ENCODE data around the gene CFAP97D2. TPM values are rescaled to one million over a fixed set of nuclear protein-coding genes. Genes with fewer than 3 reads are reported as not detected.
"Not testable (repeated sequence)": the region's sequence is repeated elsewhere in the genome, so short reads cannot be mapped to it uniquely, and the experiment has no call there.

Gene CFAP97D2
- total RNA-seq, 4 donors from 2014 or later = not detected

- H3K4me3 ChIP-seq = peak overlapping the region; percentile 71 to 97 (median 96)
- no peaks in the 10 kb centered on the region for H3K36me3 ChIP-seq
- H3K27ac ChIP-seq = peak overlapping the region; percentile 61 to 88 (median 86)
- no peak for DNase-seq (ENCODE audit: low spot score in 2 of 2)
- no peaks in the 10 kb centered on the region for H3K9me3 ChIP-seq
- TF ChIP-seq EP300 (IDR thresholded peaks at IDR 0.05) (no peak), CTCF (IDR thresholded peaks at IDR 0.05) (no peak), POLR2A (IDR thresholded peaks at IDR 0.05) (no peak)
- H3K27me3 ChIP-seq = no peaks in the 10 kb centered on the region
- WGBS, 2 donors = 0% methylated on average over 24 to 88 of the region's 95 CpGs
- H3K4me1 ChIP-seq = peaks cover 0 to 46% (median 37%) of the 10 kb centered on the region in 4 donors
These were observed 47.3 kb upstream of the CFAP97D2 start for GRCh38 chr13:114131583-114132418.

- peak; percentile 54 to 62 for DNase-seq (ENCODE audit: low spot score in 2 of 2)
- 0% methylated on average over 2 to 55 of the region's 81 CpGs for WGBS, 2 donors
These were observed 46.5 kb upstream of the CFAP97D2 start, which contains the start of gene RASA3 for GRCh38 chr13:114132419-114133121. RASA3 (minus strand) TSS chr13:114132623; CDS start chr13:114132489, 134 bp downstream.

GRCh38 chr13:114133126-114133525 lies 45.9 kb upstream of the CFAP97D2 start:
- H3K4me1 ChIP-seq = peaks cover 0 to 33% (median 27%) of the 10 kb centered on the region in 4 donors
- WGBS, 2 donors = no CpG with 5 or more reads among the region's 9 CpGs
- peak overlapping the region in 1 of 4 donors; percentile 86 for H3K27ac ChIP-seq
- DNase-seq (ENCODE audit: low spot score in 2 of 2); H3K36me3 ChIP-seq; H3K27me3 ChIP-seq; H3K9me3 ChIP-seq: not testable (repeated sequence)
- H3K4me3 ChIP-seq = peak overlapping the region in 1 of 4 donors; percentile 95

More at GRCh38 chr13:114132419-114133121, 46.5 kb upstream of the CFAP97D2 start, which contains the start of gene RASA3:
- no peaks in the 10 kb centered on the region for H3K36me3 ChIP-seq
- peak; percentile 82 to 85 for TF ChIP-seq POLR2A (IDR thresholded peaks at IDR 0.05)
- peak in 2 of 5 experiments; percentile 9 to 24 for TF ChIP-seq CTCF (IDR thresholded peaks at IDR 0.05)
- TF ChIP-seq EP300 (IDR thresholded peaks at IDR 0.05) = peak in 1 of 2 donors; percentile 59
- H3K9me3 ChIP-seq = no peaks in the 10 kb centered on the region
- H3K27me3 ChIP-seq = no peaks in the 10 kb centered on the region
- H3K4me3 ChIP-seq = peak within 1 kb of the TSS; percentile 71 to 97 (median 96)
- peak within 1 kb of the TSS; percentile 61 to 88 (median 86) for H3K27ac ChIP-seq
- peaks cover 0 to 38% (median 33%) of the 10 kb centered on the region in 4 donors for H3K4me1 ChIP-seq

GRCh38 chr13:114133552-114133951 lies 45.5 kb upstream of the CFAP97D2 start:
- not testable (repeated sequence) for H3K27me3 ChIP-seq; DNase-seq (ENCODE audit: low spot score in 2 of 2); H3K27ac ChIP-seq; H3K9me3 ChIP-seq; H3K36me3 ChIP-seq; H3K4me3 ChIP-seq
- 63 to 89% methylated on average over 1 of the region's 7 CpGs for WGBS, 2 donors
- H3K4me1 ChIP-seq = peaks cover 0 to 29% (median 23%) of the 10 kb centered on the region in 4 donors

- WGBS, 2 donors = 36 to 52% methylated on average over 18 to 21 of the region's 21 CpGs
- DNase-seq (ENCODE audit: low spot score in 2 of 2) = no peak
- Histone ChIP-seq H3K27ac (peak overlapping the region in 3 of 4 donors; percentile 15 to 68 (median 45)), H3K4me1 (peaks cover 0 to 21% (median 15%) of the 10 kb centered on the region in 4 donors), H3K36me3 (no peaks in the 10 kb centered on the region), H3K9me3 (no peaks in the 10 kb centered on the region), H3K27me3 (no peaks in the 10 kb centered on the region), H3K4me3 (no peak overlapping the region)
- no peak for TF ChIP-seq POLR2A (IDR thresholded peaks at IDR 0.05)
- TF ChIP-seq CTCF (IDR thresholded peaks at IDR 0.05) = no peak
- no peak for TF ChIP-seq EP300 (IDR thresholded peaks at IDR 0.05)
These were observed 44.7 kb upstream of the CFAP97D2 start for GRCh38 chr13:114134111-114134943.
